Measurements from ENCODE around the gene CARD18.

The CARD18 gene

GRCh38 chr11:105156720-105157119 is 17.2 kb upstream of the CARD18 start:
- no peak overlapping the region for H3K9ac ChIP-seq (ENCODE audit: low read length)
- no peaks in the 10 kb centered on the region for H3K27me3 ChIP-seq (ENCODE audit: control insufficient read depth, insufficient read depth, low read length)
- no peaks in the 10 kb centered on the region for H3K36me3 ChIP-seq (ENCODE audit: control insufficient read depth, low read depth, low read length)
- H3K4me1 ChIP-seq (ENCODE audit: control insufficient read depth, low read depth, low read length): no peaks in the 10 kb centered on the region
- H3K4me3 ChIP-seq (ENCODE audit: low read length): no peak overlapping the region
- H3K27ac ChIP-seq (ENCODE audit: low read length): no peak overlapping the region
- H3K9me3 ChIP-seq (ENCODE audit: control insufficient read depth, low read depth, low read length): no peaks in the 10 kb centered on the region

- Histone ChIP-seq H3K4me1 (ENCODE audit: control insufficient read depth, low read depth, low read length) (no peaks in the 10 kb centered on the region), H3K27me3 (ENCODE audit: control insufficient read depth, insufficient read depth, low read length) (no peaks in the 10 kb centered on the region), H3K27ac (ENCODE audit: low read length) (no peak overlapping the region)
These were observed 16.7 kb upstream of the CARD18 start for GRCh38 chr11:105156231-105156630.

GRCh38 chr11:105155679-105156078 is 16.1 kb upstream of the CARD18 start:
- H3K9me3 ChIP-seq (ENCODE audit: control insufficient read depth, low read depth, low read length): no peaks in the 10 kb centered on the region
- H3K27me3 ChIP-seq (ENCODE audit: control insufficient read depth, insufficient read depth, low read length): no peaks in the 10 kb centered on the region
- no peak overlapping the region for H3K27ac ChIP-seq (ENCODE audit: low read length)
- H3K9ac ChIP-seq (ENCODE audit: low read length): no peak overlapping the region
- H3K36me3 ChIP-seq (ENCODE audit: control insufficient read depth, low read depth, low read length): no peaks in the 10 kb centered on the region
- no peaks in the 10 kb centered on the region for H3K4me1 ChIP-seq (ENCODE audit: control insufficient read depth, low read depth, low read length)
- H3K4me3 ChIP-seq (ENCODE audit: low read length): no peak overlapping the region

More at GRCh38 chr11:105156231-105156630, 16.7 kb upstream of the CARD18 start:
- Histone ChIP-seq H3K9ac (ENCODE audit: low read length) (no peak overlapping the region), H3K4me3 (ENCODE audit: low read length) (no peak overlapping the region), H3K36me3 (ENCODE audit: control insufficient read depth, low read depth, low read length) (no peaks in the 10 kb centered on the region), H3K9me3 (ENCODE audit: control insufficient read depth, low read depth, low read length) (no peaks in the 10 kb centered on the region)

GRCh38 chr11:105153392-105153791 is 13.8 kb upstream of the CARD18 start:
- no peak overlapping the region for H3K9ac ChIP-seq (ENCODE audit: low read length)
- H3K4me1 ChIP-seq (ENCODE audit: control insufficient read depth, low read depth, low read length): no peaks in the 10 kb centered on the region
- H3K4me3 ChIP-seq (ENCODE audit: low read length): no peak overlapping the region
- H3K9me3 ChIP-seq (ENCODE audit: control insufficient read depth, low read depth, low read length): no peaks in the 10 kb centered on the region
- H3K27ac ChIP-seq (ENCODE audit: low read length): no peak overlapping the region
- no peaks in the 10 kb centered on the region for H3K36me3 ChIP-seq (ENCODE audit: control insufficient read depth, low read depth, low read length)
- H3K27me3 ChIP-seq (ENCODE audit: control insufficient read depth, insufficient read depth, low read length): no peaks in the 10 kb centered on the region

- Histone ChIP-seq H3K36me3 (ENCODE audit: control insufficient read depth, low read depth, low read length) (no peaks in the 10 kb centered on the region), H3K9me3 (ENCODE audit: control insufficient read depth, low read depth, low read length) (no peaks in the 10 kb centered on the region), H3K4me1 (ENCODE audit: control insufficient read depth, low read depth, low read length) (no peaks in the 10 kb centered on the region), H3K27me3 (ENCODE audit: control insufficient read depth, insufficient read depth, low read length) (no peaks in the 10 kb centered on the region), H3K4me3 (ENCODE audit: low read length) (no peak overlapping the region), H3K27ac (ENCODE audit: low read length) (no peak overlapping the region), H3K9ac (ENCODE audit: low read length) (no peak overlapping the region)
These were observed 13.0 kb upstream of the CARD18 start for GRCh38 chr11:105152560-105152959.

GRCh38 chr11:105152021-105152512 is 12.5 kb upstream of the CARD18 start:
- Histone ChIP-seq H3K27ac (ENCODE audit: low read length) (no peak overlapping the region), H3K4me3 (ENCODE audit: low read length) (no peak overlapping the region), H3K9ac (ENCODE audit: low read length) (no peak overlapping the region), H3K36me3 (ENCODE audit: control insufficient read depth, low read depth, low read length) (no peaks in the 10 kb centered on the region), H3K9me3 (ENCODE audit: control insufficient read depth, low read depth, low read length) (no peaks in the 10 kb centered on the region), H3K27me3 (ENCODE audit: control insufficient read depth, insufficient read depth, low read length) (no peaks in the 10 kb centered on the region), H3K4me1 (ENCODE audit: control insufficient read depth, low read depth, low read length) (no peaks in the 10 kb centered on the region)

GRCh38 chr11:105149477-105149876 is 9.9 kb upstream of the CARD18 start:
- no peaks in the 10 kb centered on the region for H3K4me1 ChIP-seq (ENCODE audit: control insufficient read depth, low read depth, low read length)

GRCh38 chr11:105148241-105148640 is 8.7 kb upstream of the CARD18 start:
- H3K9me3 ChIP-seq (ENCODE audit: control insufficient read depth, low read depth, low read length): no peaks in the 10 kb centered on the region
- no peaks in the 10 kb centered on the region for H3K4me1 ChIP-seq (ENCODE audit: control insufficient read depth, low read depth, low read length)
- no peaks in the 10 kb centered on the region for H3K36me3 ChIP-seq (ENCODE audit: control insufficient read depth, low read depth, low read length)
- no peak overlapping the region for H3K9ac ChIP-seq (ENCODE audit: low read length)
- no peaks in the 10 kb centered on the region for H3K27me3 ChIP-seq (ENCODE audit: control insufficient read depth, insufficient read depth, low read length)
- H3K27ac ChIP-seq (ENCODE audit: low read length): no peak overlapping the region
- no peak overlapping the region for H3K4me3 ChIP-seq (ENCODE audit: low read length)

More at GRCh38 chr11:105149477-105149876, 9.9 kb upstream of the CARD18 start:
- Histone ChIP-seq H3K27ac (ENCODE audit: low read length) (no peak overlapping the region), H3K36me3 (ENCODE audit: control insufficient read depth, low read depth, low read length) (no peaks in the 10 kb centered on the region), H3K9me3 (ENCODE audit: control insufficient read depth, low read depth, low read length) (no peaks in the 10 kb centered on the region), H3K27me3 (ENCODE audit: control insufficient read depth, insufficient read depth, low read length) (no peaks in the 10 kb centered on the region), H3K4me3 (ENCODE audit: low read length) (no peak overlapping the region), H3K9ac (ENCODE audit: low read length) (no peak overlapping the region)

- Histone ChIP-seq H3K27ac (ENCODE audit: low read length) (no peak overlapping the region), H3K4me3 (ENCODE audit: low read length) (no peak overlapping the region), H3K9me3 (ENCODE audit: control insufficient read depth, low read depth, low read length) (no peaks in the 10 kb centered on the region), H3K9ac (ENCODE audit: low read length) (no peak overlapping the region), H3K4me1 (ENCODE audit: control insufficient read depth, low read depth, low read length) (no peaks in the 10 kb centered on the region), H3K36me3 (ENCODE audit: control insufficient read depth, low read depth, low read length) (no peaks in the 10 kb centered on the region), H3K27me3 (ENCODE audit: control insufficient read depth, insufficient read depth, low read length) (no peaks in the 10 kb centered on the region)
These were observed 5.3 kb upstream of the CARD18 start for GRCh38 chr11:105144887-105145286.

GRCh38 chr11:105142167-105142566 is 2.6 kb upstream of the CARD18 start:
- Histone ChIP-seq H3K36me3 (ENCODE audit: control insufficient read depth, low read depth, low read length) (no peaks in the 10 kb centered on the region), H3K4me3 (ENCODE audit: low read length) (no peak overlapping the region), H3K27me3 (ENCODE audit: control insufficient read depth, insufficient read depth, low read length) (no peaks in the 10 kb centered on the region), H3K9me3 (ENCODE audit: control insufficient read depth, low read depth, low read length) (no peaks in the 10 kb centered on the region), H3K9ac (ENCODE audit: low read length) (no peak overlapping the region), H3K27ac (ENCODE audit: low read length) (no peak overlapping the region), H3K4me1 (ENCODE audit: control insufficient read depth, low read depth, low read length) (no peaks in the 10 kb centered on the region)

- no peak overlapping the region for H3K27ac ChIP-seq (ENCODE audit: low read length)
- no peak overlapping the region for H3K9ac ChIP-seq (ENCODE audit: low read length)
- H3K9me3 ChIP-seq (ENCODE audit: control insufficient read depth, low read depth, low read length): no peaks in the 10 kb centered on the region
- H3K4me1 ChIP-seq (ENCODE audit: control insufficient read depth, low read depth, low read length): no peaks in the 10 kb centered on the region
- H3K4me3 ChIP-seq (ENCODE audit: low read length): no peak overlapping the region
- no peaks in the 10 kb centered on the region for H3K27me3 ChIP-seq (ENCODE audit: control insufficient read depth, insufficient read depth, low read length)
- H3K36me3 ChIP-seq (ENCODE audit: control insufficient read depth, low read depth, low read length): no peaks in the 10 kb centered on the region
These were observed 2.3 kb downstream of the CARD18 start for GRCh38 chr11:105137286-105137685.

- H3K27ac ChIP-seq (ENCODE audit: low read length): no peak overlapping the region
- no peak overlapping the region for H3K9ac ChIP-seq (ENCODE audit: low read length)
- H3K9me3 ChIP-seq (ENCODE audit: control insufficient read depth, low read depth, low read length): peaks cover 4% of the 10 kb centered on the region
- H3K4me1 ChIP-seq (ENCODE audit: control insufficient read depth, low read depth, low read length): no peaks in the 10 kb centered on the region
- H3K27me3 ChIP-seq (ENCODE audit: control insufficient read depth, insufficient read depth, low read length): no peaks in the 10 kb centered on the region
- H3K4me3 ChIP-seq (ENCODE audit: low read length): no peak overlapping the region
- H3K36me3 ChIP-seq (ENCODE audit: control insufficient read depth, low read depth, low read length): no peaks in the 10 kb centered on the region
These were observed 3.7 kb downstream of the CARD18 start for GRCh38 chr11:105135883-105136282.

Data from iPS-18a (cell line).